HepG2 (cell line): ENCODE measurements around the gene BMPR1B. TPM values are rescaled to one million over a fixed set of nuclear protein-coding genes. Genes with fewer than 3 reads are reported as not detected.

Source experiments
- ATAC-seq: fragments of 200-7000 bp; cut with Tn5 transposase; 3 replicates; pipeline ENCODE4 v1.9.1; 2020; ENCODE audit warnings: mild to moderate bottlenecking, moderate library complexity
- BruUV-seq: library from RNA; stranded (reverse); fragments of 400-500 nt; replicated peaks from 2 replicates; lab custom pipeline; 2021; lab: Mats Ljungman, UMichigan
- CTCF ChIA-PET: fragments of 300-600 bp; formaldehyde crosslinking; extraction: SDS; loops from one replicate; lab custom pipeline; 2021; ENCODE audit warnings: low total read pairs, inconsistent platforms, low intra/inter-chr PET ratio; lab: Yijun Ruan, JAX
- POLR2A ChIA-PET: fragments of 350-600 bp; sonication (Branson Sonifier 250); formaldehyde crosslinking; loops from one replicate; lab custom pipeline; 2020; ENCODE audit warnings: antibody characterized with exemption, inconsistent platforms; lab: Yijun Ruan, JAX
- DNase-seq: peaks from one replicate; pipeline ENCODE4 v3.0.0-alpha.2; 2015; ENCODE audit warnings: low spot score
- FAIRE-seq: peaks from 3 replicates; lab custom pipeline; 2011; peaks lifted over from hg19 to GRCh38; lab: Jason Lieb, UNC
- H2AFZ ChIP-seq: one replicate; pipeline ENCODE4 v1.6.1; 2011; ENCODE audit warnings: low read length, inconsistent platforms
- H3K27ac ChIP-seq: fragments of 300-600 bp; 3 replicates; pipeline ENCODE4 v1.8.0; 2011; ENCODE audit warnings: mixed run types, mild to moderate bottlenecking, mixed read lengths, low read length, inconsistent platforms; ENCODE audit not compliant: insufficient read depth; ENCODE audit errors: extremely low read length
- H3K27me3 ChIP-seq, 2 experiments: fragments of 200-600 bp in 1 of 2; 2 replicates in 1 of 2; 3 replicates in 1 of 2; pipeline versions ENCODE4 v1.6.0 to v1.8.0; 2011; ENCODE audit warnings: low read length in 2 of 2, mild to moderate bottlenecking in 2 of 2, moderate library complexity in 2 of 2, inconsistent platforms in 1 of 2; ENCODE audit not compliant: insufficient read depth in 2 of 2, control insufficient read depth in 1 of 2
- H3K36me3 ChIP-seq, 2 experiments: fragments of 200-600 bp in 1 of 2; replicated peaks in 1 of 2; 2 replicates in 1 of 2; 3 replicates in 1 of 2; pipeline versions ENCODE4 v1.5.1 to v1.8.0; 2011; ENCODE audit warnings: low read length in 2 of 2, inconsistent platforms in 1 of 2; ENCODE audit not compliant: insufficient read depth in 2 of 2, control insufficient read depth in 1 of 2
- H3K4me1 ChIP-seq: 2 replicates; pipeline ENCODE4 v1.5.1; 2012; ENCODE audit warnings: low read length, inconsistent platforms; ENCODE audit not compliant: insufficient read depth
- H3K4me2 ChIP-seq: 2 replicates; pipeline ENCODE4 v1.6.0; 2011; ENCODE audit warnings: low read depth, low read length, inconsistent platforms
- H3K4me3 ChIP-seq, 3 experiments: fragments of 200-600 bp in 1 of 3; sonication (generic), shearing (Covaris generic) in 1 of 3; replicated peaks in 1 of 3; 2 replicates each; pipeline ENCODE4 v1.5.1; 2011 to 2016; ENCODE audit warnings: low read length in 3 of 3, inconsistent platforms in 2 of 3, low read depth in 2 of 3, mild to moderate bottlenecking in 2 of 3, control low read depth in 1 of 3, mixed read lengths in 1 of 3; ENCODE audit not compliant: insufficient read depth in 1 of 3
- H3K79me2 ChIP-seq: one replicate; pipeline ENCODE4 v1.6.1; 2011; ENCODE audit warnings: low read length, inconsistent platforms; ENCODE audit not compliant: insufficient read depth
- H3K9ac ChIP-seq: 2 replicates; pipeline ENCODE4 v1.6.0; 2011; ENCODE audit warnings: mild to moderate bottlenecking, low read depth, low read length, inconsistent platforms; ENCODE audit not compliant: insufficient read depth
- H3K9me3 ChIP-seq: 2 replicates; pipeline ENCODE4 v1.5.1; 2012; ENCODE audit warnings: mild to moderate bottlenecking, low read length
- H4K20me1 ChIP-seq: 2 replicates; pipeline ENCODE4 v1.6.0; 2011; ENCODE audit warnings: inconsistent platforms, mild to moderate bottlenecking, low read length, moderate library complexity; ENCODE audit not compliant: insufficient read depth
- DPF2 ChIP-seq: sonication (generic); formaldehyde crosslinking; IDR thresholded peaks from 2 replicates; pipeline ENCODE4 v1.4.0; 2020; ENCODE audit warnings: mild to moderate bottlenecking, low read depth, missing genetic modification reagents, borderline replicate concordance
- GLI4 ChIP-seq: sonication (generic); formaldehyde crosslinking; IDR thresholded peaks from 2 replicates; pipeline ENCODE4 v1.5.1; 2020; ENCODE audit warnings: missing genetic modification reagents, mild to moderate bottlenecking, moderate library complexity, borderline replicate concordance
- HDAC2 ChIP-seq: sonication (generic); formaldehyde crosslinking; IDR thresholded peaks from 2 replicates; pipeline ENCODE4 v1.4.0; 2020; ENCODE audit warnings: missing genetic modification reagents
- MBNL3 ChIP-seq: fragments of 250-450 bp; sonication (Bioruptor Pico); conservative IDR thresholded peaks from 2 replicates; pipeline ENCODE4 v1.8.0; 2022; ENCODE audit warnings: mild to moderate bottlenecking, inconsistent platforms
- MNT ChIP-seq: fragments of 450-650 bp; IDR thresholded peaks from 2 replicates; pipeline ENCODE4 v1.6.1; 2016
- NFAT5 ChIP-seq: sonication (generic); formaldehyde crosslinking; IDR thresholded peaks from 2 replicates; pipeline ENCODE4 v1.4.0; 2020; ENCODE audit warnings: missing genetic modification reagents
- REPIN1 ChIP-seq: sonication (generic); formaldehyde crosslinking; IDR thresholded peaks from 2 replicates; pipeline ENCODE4 v1.8.0; 2022; ENCODE audit warnings: missing genetic modification reagents, low read depth, mild to moderate bottlenecking, borderline replicate concordance
- SRY ChIP-seq: sonication (generic); formaldehyde crosslinking; IDR thresholded peaks from 2 replicates; pipeline ENCODE4 v1.8.0; 2022; ENCODE audit warnings: mild to moderate bottlenecking, missing genetic modification reagents
- TOPORS ChIP-seq: sonication (generic); formaldehyde crosslinking; IDR thresholded peaks from 2 replicates; pipeline ENCODE4 v1.8.0; 2023; ENCODE audit warnings: mild to moderate bottlenecking, missing genetic modification reagents
- U2AF2 ChIP-seq: fragments of 200-400 bp; formaldehyde crosslinking; IDR thresholded peaks from 2 replicates; pipeline ENCODE4 v1.6.1; 2017; ENCODE audit warnings: low read depth, mild to moderate bottlenecking, low read length
- ZNF639 ChIP-seq: conservative IDR thresholded peaks from 2 replicates; pipeline ENCODE4 v1.6.1; 2018; ENCODE audit warnings: missing genetic modification reagents
- ZNF704 ChIP-seq: sonication (generic); formaldehyde crosslinking; IDR thresholded peaks from 2 replicates; pipeline ENCODE4 v1.8.1; 2023; ENCODE audit warnings: mild to moderate bottlenecking, inconsistent platforms, moderate library complexity, missing genetic modification reagents, borderline replicate concordance
- ZNF792 ChIP-seq: IDR thresholded peaks from 2 replicates; pipeline ENCODE4 v1.6.1; 2016
- WGBS: methylation state at CpG from one replicate; pipeline ENCODE4 v1.1.6; 2017; ENCODE audit warnings: low lambda C conversion rate; 5-methylcytosine and 5-hydroxymethylcytosine counted together
- in situ Hi-C: cut with HindIII; loops from 2 replicates; pipeline ENCODE4 v1.10.0; 2017; ENCODE audit warnings: low pct_unique_long_range_greater_than_20kb; ENCODE audit not compliant: extremely low pct_ligation_motif_present
- intact Hi-C: fragments of 100-400 bp; cut with micrococcal nuclease; formaldehyde crosslinking; loops from one replicate; pipeline ENCODE4 v1.10.0; 2022; ENCODE audit not compliant: unreplicated experiment
- polyA plus RNA-seq, 8 experiments: library from polyadenylated mRNA; depleted of rRNA in 3 of 8; stranded (reverse) in 7 of 8; unstranded in 1 of 8; fragments of >200 nt; fragmentation: Illumina TruSeq in 4 of 8; extraction: Trizol in 4 of 8; gene quantifications; 2 replicates each; pipeline versions ENCODE4 v1.2.1 to v1.2.3, GENCODE V29; 2011 to 2016; ENCODE audit warnings: low read depth in 4 of 8, missing spikeins in 1 of 8, mixed read lengths in 1 of 8; ENCODE audit not compliant: insufficient read depth in 1 of 8
- total RNA-seq, 5 experiments: library from RNA; depleted of rRNA; stranded (reverse); fragments of >200 nt; fragmentation: Illumina TruSeq; extraction: Trizol; gene quantifications; 2 replicates each; pipeline ENCODE4 v1.2.3, GENCODE V29; 2016; ENCODE audit warnings: low read depth in 1 of 5

BMPR1B gene
- total and polyA plus RNA-seq, 2 of the 13 experiments (the other 11 are each of a cell fraction or from before 2014, with no cell fraction given), result 0.07 TPM; not detected in 1

DNA sequence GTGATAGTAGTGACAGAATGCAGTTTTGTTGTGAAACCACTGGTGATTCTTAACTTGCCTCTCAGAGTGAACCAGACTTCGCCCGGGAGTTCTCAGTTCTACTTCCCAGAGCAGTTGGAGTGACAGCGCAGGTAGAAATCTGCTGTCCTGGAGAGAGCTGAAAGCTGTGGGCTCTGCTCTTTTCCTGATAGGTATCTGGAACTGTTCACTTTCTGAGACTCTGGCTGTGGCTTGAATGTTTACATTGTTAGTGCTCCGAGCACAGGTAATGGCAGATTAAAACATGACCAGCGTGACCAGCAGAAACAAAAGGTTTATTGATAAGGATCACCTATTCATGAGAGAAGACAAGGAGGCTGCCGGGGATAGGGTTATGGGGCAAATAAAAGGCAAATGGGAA is 360.7 kb downstream of the BMPR1B start:
- intact Hi-C loops, result no loop called here
- no peak overlapping the region for H3K4me3 ChIP-seq
- no peak overlapping the region for H3K27ac ChIP-seq
- no peak overlapping the region for H3K4me2 ChIP-seq
- H3K9ac ChIP-seq, result no peak overlapping the region
- H3K4me1 ChIP-seq, result no peaks in the 10 kb centered on the region
- H3K27me3 ChIP-seq, result no peaks in the 10 kb centered on the region; a peak in 1 of 5 replicates
- no peaks in the 10 kb centered on the region for H3K79me2 ChIP-seq
- no peak for DNase-seq
- H4K20me1 ChIP-seq, result no peaks in the 10 kb centered on the region
- H3K9me3 ChIP-seq, result no peaks in the 10 kb centered on the region
- ATAC-seq, result no peak
- FAIRE-seq, result no peak
- no TSS peak for BruUV-seq
- in situ Hi-C loops, result no loop called here
- under 1% methylated on average over 6 of the region's 6 CpGs for WGBS
- H3K36me3 ChIP-seq, result no peaks in the 10 kb centered on the region
- no peak for TF ChIP-seq REPIN1
- TF ChIP-seq ZNF639 (CRISPR knock-in tag), result no peak
- TF ChIP-seq U2AF2, result no peak
- TF ChIP-seq NFAT5, result no peak
- no peak for TF ChIP-seq SRY (CRISPR knock-in tag)
- no peak for TF ChIP-seq GLI4 (CRISPR knock-in tag)
- TF ChIP-seq MNT, result no peak
- no peak for TF ChIP-seq MBNL3 (CRISPR knock-in tag)
- no peak for TF ChIP-seq ZNF792
- no peak for TF ChIP-seq TOPORS (CRISPR knock-in tag)
- no peak for TF ChIP-seq DPF2 (CRISPR knock-in tag)
- TF ChIP-seq ZNF704 (CRISPR knock-in tag), result no peak
- no peak for TF ChIP-seq HDAC2 (CRISPR knock-in tag)
- ChIA-PET CTCF (no interaction called here), POLR2A (no interaction called here)
- no peak overlapping the region for H2AFZ ChIP-seq
